ENCODE data around the gene BCL2L13.
"Not testable (repeated sequence)": the region's sequence is repeated elsewhere in the genome, so short reads cannot be mapped to it uniquely, and the experiment has no call there.

BCL2L13 gene

DNA sequence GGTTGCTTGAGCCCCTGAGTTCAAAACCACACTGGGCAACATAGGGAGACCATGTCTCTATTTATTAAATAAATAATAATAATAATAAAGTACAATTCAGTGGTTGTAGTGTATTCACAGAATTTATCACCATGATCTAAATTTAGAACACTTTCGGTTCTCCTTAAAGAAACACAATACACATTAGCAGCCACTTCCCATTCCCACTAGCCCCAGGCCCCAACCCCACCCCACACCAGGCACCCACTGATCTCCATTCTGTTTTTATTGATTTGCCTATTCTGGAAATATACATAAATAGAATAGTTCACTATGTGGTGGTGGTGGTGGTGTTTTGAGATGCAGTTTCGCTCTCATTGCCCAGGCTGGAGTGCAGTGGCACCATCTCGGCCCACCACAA lies 45.7 kb downstream of the BCL2L13 start:
- TF ChIP-seq, protein P1, sequence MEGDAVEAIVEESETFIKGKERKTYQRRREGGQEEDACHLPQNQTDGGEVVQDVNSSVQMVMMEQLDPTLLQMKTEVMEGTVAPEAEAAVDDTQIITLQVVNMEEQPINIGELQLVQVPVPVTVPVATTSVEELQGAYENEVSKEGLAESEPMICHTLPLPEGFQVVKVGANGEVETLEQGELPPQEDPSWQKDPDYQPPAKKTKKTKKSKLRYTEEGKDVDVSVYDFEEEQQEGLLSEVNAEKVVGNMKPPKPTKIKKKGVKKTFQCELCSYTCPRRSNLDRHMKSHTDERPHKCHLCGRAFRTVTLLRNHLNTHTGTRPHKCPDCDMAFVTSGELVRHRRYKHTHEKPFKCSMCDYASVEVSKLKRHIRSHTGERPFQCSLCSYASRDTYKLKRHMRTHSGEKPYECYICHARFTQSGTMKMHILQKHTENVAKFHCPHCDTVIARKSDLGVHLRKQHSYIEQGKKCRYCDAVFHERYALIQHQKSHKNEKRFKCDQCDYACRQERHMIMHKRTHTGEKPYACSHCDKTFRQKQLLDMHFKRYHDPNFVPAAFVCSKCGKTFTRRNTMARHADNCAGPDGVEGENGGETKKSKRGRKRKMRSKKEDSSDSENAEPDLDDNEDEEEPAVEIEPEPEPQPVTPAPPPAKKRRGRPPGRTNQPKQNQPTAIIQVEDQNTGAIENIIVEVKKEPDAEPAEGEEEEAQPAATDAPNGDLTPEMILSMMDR (conservative IDR thresholded peaks at IDR 0.05; ENCODE audit: control insufficient read depth, insufficient read depth, low read depth, low read length), result no peak
- no peak for DNase-seq (ENCODE audit: low read depth)
- no peak overlapping the region for H3K4me3 ChIP-seq (ENCODE audit: control insufficient read depth, low read depth, low read length)

DNA sequence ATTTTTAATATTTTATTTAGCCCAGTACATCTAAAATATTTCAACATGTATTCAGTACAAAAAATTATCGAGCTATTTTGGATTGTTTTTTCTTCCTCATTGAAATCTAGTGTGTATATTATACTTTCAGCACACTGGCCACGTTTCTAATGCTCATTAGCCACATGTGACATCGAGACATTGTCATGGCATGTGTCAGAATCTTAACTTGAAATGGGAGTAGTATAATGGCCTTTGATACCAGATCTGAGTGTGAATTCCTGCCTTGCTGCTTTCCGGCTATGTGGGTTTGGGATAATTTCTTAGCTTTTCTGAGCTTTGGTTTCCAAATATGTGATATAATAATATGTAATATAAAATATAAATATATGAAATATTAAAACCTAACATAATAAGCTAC lies 54.3 kb downstream of the BCL2L13 start:
- TF ChIP-seq, protein P1 (conservative IDR thresholded peaks at IDR 0.05; ENCODE audit: control insufficient read depth, insufficient read depth, low read depth, low read length), result no peak
- no peak for DNase-seq (ENCODE audit: low read depth)
- no peak overlapping the region for H3K4me3 ChIP-seq (ENCODE audit: control insufficient read depth, low read depth, low read length)

DNA sequence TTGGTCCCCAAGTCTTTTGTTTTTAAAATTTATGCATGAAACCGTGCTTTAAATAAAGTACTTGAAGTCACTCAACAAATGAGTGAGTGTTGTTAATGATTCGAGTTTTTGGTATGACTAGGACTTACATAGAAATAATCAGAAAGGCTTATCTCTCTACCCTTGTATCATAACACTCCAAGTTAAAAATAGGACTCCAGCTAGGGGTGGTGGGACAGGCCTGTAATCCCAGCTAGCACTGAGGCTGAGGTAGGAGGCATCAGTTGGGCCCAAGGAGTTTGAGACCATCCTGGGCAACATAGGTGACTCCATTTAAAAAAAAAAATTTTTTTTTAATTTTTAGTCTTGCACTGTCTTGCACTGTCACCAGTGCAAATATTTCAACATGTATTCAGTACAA lies 55.6 kb downstream of the BCL2L13 start:
- TF ChIP-seq, protein P1 (conservative IDR thresholded peaks at IDR 0.05; ENCODE audit: control insufficient read depth, insufficient read depth, low read depth, low read length), result no peak
- no peak overlapping the region for H3K4me3 ChIP-seq (ENCODE audit: control insufficient read depth, low read depth, low read length)
- DNase-seq (ENCODE audit: low read depth), result no peak

DNA sequence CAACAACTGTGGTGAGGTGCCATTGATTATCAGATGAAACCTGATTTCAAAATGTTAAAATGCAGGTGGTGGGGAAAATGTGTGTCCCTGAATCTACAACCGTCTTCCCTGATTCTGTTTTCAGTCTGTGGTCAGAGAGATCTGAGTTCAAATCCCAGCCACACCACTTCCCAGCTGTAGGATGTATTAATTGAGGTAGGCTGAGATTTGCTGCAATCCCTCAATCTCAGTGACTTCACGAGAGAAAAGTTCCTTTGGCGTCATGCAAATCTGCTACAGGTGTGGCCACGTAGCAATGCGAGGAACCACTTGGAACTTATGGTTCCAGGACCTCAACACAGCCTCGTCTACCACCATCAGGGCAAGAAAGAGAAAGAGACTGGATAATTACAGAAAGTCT lies 56.2 kb downstream of the BCL2L13 start:
- H3K4me3 ChIP-seq (ENCODE audit: control insufficient read depth, low read depth, low read length), result no peak overlapping the region
- DNase-seq (ENCODE audit: low read depth), result no peak
- TF ChIP-seq, protein P1 (conservative IDR thresholded peaks at IDR 0.05; ENCODE audit: control insufficient read depth, insufficient read depth, low read depth, low read length), result no peak

DNA sequence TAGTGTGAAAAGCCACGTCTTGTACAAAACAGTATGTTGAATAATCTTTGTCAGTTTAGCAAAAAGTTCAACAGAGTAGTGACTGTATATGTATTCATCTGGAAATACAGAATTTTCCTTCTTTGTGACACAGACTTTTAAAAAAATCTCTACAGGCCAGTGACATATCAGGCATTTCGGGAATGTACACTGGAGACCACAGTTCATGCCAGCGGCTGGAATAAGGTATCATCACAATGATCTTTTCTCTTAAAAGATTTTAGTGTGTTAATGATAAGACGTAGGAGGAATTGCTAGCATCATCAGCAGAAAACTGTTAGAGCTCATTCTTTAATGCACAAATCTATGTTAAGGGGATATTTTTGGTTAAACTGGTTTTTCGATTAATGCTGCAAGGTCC lies 57.4 kb downstream of the BCL2L13 start:
- no peak overlapping the region for H3K4me3 ChIP-seq (ENCODE audit: control insufficient read depth, low read depth, low read length)
- DNase-seq (ENCODE audit: low read depth), result no peak
- TF ChIP-seq, protein P1 (conservative IDR thresholded peaks at IDR 0.05; ENCODE audit: control insufficient read depth, insufficient read depth, low read depth, low read length), result no peak

DNA sequence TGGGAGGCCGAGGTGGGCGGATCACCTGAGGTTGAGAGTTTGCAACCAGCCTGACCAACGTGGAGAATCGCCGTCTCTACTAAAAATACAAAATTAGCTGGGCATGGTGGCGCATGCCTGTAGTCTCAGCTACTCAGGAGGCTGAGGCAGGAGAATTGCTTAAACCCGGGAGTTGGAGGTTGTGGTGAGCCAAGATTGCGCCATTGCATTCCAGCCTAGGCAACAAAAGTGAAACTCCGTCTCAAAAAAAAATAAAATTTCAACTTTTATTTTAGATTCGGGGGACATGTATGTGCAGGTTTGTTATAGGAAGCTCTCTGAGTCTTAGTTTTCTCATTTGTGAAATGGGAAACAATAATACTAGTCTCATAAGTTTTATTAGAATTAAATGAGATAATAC lies 58.6 kb downstream of the BCL2L13 start:
- DNase-seq (ENCODE audit: low read depth); H3K4me3 ChIP-seq (ENCODE audit: control insufficient read depth, low read depth, low read length): not testable (repeated sequence)

DNA sequence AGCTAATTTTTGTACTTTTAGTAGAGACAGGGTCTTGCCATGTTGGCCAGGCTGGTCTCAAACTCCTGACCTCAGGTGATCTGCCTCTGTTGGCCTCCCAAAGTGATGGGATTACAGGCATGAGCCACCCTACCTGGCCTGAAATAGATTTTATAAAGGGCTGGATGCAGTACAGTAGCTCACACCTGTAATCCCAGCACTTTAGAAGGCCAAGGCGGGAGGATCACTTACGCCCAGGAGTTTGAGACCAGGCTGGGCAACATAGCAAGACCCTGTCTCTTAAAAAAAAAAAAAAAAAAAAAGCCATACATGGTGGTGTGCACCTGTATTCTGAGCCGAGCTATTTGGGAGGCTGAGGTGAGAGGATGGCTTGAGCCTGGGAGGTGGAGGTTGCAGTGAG lies 59.7 kb downstream of the BCL2L13 start:
- DNase-seq (ENCODE audit: low read depth); H3K4me3 ChIP-seq (ENCODE audit: control insufficient read depth, low read depth, low read length): not testable (repeated sequence)

DNA sequence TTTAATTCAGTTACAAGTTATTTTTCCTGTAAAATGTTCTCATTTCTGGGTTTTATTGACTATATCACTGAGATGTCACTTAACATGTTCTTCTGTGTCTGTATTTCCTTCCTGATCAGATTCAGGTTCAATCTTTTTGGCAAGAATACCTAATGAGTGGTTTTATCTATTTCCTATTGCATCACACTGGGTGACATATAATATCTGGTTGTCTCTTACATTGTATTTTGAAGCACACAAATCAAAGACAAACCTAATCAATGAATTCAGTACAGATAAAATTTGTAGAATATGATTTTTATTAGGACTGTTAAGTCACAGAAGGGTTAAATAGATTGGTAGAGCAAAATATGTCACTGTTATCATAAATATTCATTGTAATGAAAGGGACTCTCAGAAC lies 60.4 kb downstream of the BCL2L13 start:
- H3K4me3 ChIP-seq (ENCODE audit: control insufficient read depth, low read depth, low read length), result no peak overlapping the region
- no peak for DNase-seq (ENCODE audit: low read depth)
- TF ChIP-seq, protein P1 (conservative IDR thresholded peaks at IDR 0.05; ENCODE audit: control insufficient read depth, insufficient read depth, low read depth, low read length), result no peak
